GM19099 (cell line): ENCODE measurements around the gene ABCC3.

Experiments
- POLR2A ChIP-seq: IDR thresholded peaks from 3 replicates; pipeline ENCODE4 v1.6.1; 2011; ENCODE audit warnings: low read depth; ENCODE audit not compliant: insufficient read length; ENCODE audit errors: extremely low read depth

The ABCC3 gene, protein sequence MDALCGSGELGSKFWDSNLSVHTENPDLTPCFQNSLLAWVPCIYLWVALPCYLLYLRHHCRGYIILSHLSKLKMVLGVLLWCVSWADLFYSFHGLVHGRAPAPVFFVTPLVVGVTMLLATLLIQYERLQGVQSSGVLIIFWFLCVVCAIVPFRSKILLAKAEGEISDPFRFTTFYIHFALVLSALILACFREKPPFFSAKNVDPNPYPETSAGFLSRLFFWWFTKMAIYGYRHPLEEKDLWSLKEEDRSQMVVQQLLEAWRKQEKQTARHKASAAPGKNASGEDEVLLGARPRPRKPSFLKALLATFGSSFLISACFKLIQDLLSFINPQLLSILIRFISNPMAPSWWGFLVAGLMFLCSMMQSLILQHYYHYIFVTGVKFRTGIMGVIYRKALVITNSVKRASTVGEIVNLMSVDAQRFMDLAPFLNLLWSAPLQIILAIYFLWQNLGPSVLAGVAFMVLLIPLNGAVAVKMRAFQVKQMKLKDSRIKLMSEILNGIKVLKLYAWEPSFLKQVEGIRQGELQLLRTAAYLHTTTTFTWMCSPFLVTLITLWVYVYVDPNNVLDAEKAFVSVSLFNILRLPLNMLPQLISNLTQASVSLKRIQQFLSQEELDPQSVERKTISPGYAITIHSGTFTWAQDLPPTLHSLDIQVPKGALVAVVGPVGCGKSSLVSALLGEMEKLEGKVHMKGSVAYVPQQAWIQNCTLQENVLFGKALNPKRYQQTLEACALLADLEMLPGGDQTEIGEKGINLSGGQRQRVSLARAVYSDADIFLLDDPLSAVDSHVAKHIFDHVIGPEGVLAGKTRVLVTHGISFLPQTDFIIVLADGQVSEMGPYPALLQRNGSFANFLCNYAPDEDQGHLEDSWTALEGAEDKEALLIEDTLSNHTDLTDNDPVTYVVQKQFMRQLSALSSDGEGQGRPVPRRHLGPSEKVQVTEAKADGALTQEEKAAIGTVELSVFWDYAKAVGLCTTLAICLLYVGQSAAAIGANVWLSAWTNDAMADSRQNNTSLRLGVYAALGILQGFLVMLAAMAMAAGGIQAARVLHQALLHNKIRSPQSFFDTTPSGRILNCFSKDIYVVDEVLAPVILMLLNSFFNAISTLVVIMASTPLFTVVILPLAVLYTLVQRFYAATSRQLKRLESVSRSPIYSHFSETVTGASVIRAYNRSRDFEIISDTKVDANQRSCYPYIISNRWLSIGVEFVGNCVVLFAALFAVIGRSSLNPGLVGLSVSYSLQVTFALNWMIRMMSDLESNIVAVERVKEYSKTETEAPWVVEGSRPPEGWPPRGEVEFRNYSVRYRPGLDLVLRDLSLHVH (N-terminal part only)

DNA sequence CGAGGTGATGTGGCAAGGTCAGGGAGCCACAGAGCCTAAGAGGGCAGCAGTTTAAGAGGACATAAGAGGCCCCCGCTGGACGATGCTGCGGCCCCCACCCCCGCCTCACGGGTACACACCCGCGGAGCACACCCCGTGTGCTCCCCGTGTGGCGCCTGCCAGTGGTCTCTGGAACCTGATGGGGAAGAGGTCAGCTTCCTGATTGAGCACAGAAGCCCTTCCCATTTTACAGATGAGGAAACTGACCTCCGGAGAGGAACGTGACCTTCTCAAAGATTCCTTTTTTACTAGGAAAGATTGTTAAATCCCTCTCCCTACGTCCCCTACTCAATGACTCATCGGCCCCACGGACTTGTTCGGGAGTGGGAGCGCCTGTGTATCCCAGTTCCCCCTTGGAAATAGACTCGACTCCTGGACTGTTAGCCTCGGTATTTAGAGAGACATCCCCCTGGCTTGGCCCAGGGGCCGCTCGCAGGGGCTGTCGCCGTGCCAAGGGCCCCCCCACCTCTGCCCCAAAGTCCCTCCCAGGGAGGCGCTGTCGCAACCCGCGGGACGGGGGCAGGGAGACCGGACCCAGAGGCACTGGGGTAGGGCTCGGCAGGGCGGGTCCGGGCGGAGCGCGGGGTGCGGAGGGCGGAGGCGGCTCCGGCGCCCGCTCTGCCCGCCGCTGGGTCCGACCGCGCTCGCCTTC, at the start of gene ABCC3:
Gene ABCC3 (plus strand): TSS at position 658 of the 691 bp plus-strand sequence. CDS start 56 bp downstream, outside the sequence.
- TF ChIP-seq POLR2A = no peak

DNA sequence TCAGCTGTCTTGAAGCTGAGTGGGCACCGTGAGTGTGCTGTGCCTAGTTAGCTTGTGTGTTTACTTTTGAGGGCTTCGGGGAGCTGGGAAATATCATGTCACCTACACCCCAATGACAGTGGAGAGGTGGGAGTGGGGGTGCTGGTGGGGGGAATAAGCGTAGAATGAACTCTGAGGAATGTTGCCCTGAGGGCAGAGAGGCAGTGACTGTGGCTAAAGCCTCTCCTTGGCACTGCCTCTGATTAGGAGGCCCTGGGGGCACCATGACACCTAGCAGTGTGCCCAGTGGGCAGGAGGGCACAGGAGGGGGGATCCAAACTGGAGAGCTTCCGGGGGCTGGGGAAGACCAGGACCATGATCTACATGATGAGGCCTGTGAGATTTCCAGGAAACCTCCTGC, 49.3 kb upstream of the ABCC3 start:
- TF ChIP-seq POLR2A = no peak

DNA sequence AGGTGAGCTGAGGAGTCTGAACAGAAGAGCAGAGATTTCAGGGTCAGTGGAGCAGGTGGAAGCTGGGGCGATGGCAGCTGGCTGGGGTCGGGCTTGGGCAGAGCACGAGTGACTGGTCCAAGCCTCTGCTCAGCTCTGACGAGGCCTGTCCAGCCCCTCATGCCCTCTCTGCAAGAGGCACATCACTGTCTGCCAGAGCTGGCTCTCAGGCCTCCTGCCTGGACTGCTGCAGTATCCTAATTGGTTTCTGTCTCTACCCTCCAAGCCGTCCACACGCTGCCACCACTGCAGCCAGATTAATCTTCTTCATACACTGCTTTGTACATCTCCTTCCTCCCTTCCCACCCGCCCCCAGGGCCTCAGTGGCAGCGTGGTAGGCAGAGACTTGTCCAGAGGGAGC, 48.8 kb upstream of the ABCC3 start:
- TF ChIP-seq POLR2A = no peak

DNA sequence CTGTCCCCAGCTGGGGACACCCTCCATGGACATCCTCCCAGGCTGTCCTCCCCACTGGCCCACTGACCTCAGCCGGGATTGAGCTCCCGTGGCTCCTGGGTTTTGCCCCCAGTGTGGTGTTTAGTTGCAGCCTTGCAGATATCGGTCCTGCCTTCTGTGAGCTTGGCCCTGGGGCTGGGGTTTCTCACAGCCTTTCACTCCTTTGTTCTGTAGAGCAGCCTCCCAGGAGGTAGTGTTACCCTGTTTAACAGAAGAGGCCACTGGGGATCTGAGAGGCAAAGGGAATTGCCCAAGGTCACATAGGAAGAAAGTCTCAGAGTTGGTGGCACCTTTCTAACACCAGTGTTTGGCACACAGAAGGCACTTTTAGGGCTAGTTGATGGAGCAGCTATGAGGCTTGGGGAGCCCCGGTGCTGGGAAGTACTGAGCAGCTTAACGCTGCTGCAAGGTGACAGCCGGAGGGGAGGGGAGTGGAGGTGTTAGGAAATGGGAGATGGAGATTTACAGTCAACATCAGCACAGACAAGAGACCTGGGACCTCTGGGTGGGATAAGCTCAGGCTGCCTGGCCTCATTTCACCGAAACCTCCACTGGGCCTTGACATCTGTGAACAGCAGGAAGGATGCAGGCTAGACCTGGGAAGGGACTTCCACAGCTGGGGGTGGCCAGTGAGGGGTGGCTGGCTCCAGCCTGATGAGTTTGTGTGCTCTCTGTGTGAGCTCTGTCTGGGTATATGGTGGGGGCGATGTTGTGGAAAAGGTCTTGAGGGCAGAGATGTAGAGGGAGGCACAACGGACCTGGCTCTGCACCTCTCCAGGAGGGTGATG, 48.0 kb upstream of the ABCC3 start:
- no peak for TF ChIP-seq POLR2A

- no peak for TF ChIP-seq POLR2A
These were observed 47.1 kb upstream of the ABCC3 start for GRCh38 chr17:50587571-50587970.

GRCh38 chr17:50588391-50589049, 46.2 kb upstream of the ABCC3 start:
- no peak for TF ChIP-seq POLR2A

DNA sequence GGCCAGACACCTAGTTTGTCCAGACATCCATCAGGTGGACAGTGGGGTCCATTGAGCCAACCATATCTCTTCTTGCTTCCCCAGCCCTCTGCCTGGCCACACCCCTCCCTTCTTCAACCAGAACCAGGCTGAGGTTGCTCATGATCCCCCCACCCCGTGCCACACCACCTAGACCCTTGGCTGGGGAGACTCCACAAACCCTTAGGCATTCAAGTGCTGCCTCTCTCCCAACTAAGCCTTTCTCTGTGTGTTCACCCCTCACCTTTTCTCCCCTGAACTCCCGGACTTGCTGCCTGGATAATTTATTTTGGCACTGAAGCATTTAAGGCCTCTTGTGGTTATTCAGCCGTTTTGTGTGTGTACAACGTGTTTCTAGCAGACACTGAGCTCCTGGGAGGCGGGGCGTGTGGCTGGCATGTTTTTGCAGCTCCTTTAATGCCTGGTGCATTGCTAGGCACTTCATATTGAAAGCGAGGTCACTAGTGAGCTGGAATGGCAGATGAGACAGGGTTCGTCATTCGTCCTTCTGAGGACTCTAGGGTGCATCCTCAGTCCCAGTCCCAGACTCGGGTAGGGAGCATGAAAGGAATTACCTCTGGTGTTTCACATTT, 45.5 kb upstream of the ABCC3 start:
- no peak for TF ChIP-seq POLR2A

DNA sequence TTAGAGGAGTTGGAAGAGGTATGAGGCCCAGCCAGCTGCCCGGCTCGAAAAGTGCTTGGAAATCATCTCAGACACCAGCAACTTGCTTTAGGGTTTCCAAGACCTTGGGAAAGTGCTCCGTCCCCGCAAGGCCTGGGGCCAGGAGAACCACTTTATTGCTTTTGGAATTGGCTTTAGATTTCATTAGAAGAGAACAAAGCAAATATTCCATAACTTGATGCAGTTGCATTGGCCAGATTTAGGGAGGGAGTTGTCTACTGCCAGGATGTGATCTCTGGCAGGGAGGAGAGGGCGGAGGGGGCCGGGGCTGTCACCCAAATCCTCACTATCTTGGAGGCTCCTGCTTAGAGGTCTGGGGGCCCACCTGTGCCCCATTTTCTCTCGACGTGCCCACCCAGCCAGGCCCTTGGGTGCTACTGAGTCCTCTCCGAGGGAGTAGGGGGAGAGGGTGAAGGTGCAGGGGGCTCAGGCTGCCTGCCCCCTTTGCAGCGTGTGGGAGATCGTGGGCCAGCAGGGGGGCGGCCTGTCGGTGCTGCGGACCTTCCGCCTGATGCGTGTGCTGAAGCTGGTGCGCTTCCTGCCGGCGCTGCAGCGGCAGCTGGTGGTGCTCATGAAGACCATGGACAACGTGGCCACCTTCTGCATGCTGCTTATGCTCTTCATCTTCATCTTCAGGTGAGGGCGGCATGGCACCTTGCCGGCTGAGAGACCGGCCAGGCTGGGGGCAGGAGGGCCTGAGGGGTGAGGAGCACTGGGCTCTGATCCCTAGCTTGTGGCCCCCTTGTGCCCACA, 43.5 kb upstream of the ABCC3 start:
- no peak for TF ChIP-seq POLR2A

DNA sequence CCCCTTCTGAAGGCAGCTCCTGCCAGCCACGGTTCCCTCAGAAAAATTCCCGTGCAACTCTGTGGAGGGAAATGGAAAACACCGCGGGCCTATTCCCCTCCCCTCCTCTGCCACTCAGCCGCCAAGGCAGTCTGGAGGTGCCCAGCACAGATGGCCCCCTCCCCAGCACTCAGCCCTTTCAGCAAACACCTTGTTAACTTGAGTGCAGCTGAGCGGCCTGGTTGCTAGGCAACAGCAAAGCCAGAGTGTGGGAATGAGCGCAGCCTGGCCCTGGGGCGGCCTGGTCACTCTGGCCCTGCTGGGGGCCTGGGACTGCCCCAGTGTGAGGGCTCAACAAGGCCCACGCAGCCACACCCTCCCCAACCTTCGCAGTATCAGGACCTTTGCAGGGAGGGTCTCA, 41.4 kb upstream of the ABCC3 start:
- no peak for TF ChIP-seq POLR2A

DNA sequence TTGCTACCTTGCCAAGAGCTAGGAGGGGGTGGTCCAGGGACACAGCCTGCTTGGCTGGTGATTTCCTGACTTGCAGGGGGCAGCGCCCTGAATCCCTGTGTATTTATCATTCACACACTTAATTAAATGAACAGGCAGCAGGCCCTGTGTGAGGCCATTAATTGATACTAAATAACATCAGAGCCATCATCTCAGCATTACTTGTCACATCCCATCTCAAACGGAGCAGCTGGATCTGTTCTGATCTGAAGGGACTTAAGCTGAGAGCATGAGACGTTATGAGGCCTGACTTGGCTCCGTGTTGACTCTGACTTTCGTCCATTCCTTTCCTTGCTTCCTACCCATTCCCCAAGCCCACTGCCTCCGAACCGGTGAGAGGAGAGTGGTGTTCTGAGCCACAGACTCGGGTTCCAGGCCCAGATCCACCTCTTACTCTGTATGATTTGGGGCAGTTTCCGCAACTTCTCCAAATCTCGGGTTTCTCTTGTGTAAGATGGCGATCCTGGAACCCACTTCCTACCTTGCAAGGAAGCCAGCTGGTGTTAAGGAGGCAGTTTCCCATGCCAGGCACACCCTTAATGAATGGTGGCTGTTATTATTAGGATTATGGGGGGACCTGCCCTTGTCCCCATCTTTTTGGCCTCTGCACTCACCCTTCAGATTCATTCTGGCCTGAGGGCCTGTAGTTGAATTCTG, 40.4 kb upstream of the ABCC3 start:
- no peak for TF ChIP-seq POLR2A

DNA sequence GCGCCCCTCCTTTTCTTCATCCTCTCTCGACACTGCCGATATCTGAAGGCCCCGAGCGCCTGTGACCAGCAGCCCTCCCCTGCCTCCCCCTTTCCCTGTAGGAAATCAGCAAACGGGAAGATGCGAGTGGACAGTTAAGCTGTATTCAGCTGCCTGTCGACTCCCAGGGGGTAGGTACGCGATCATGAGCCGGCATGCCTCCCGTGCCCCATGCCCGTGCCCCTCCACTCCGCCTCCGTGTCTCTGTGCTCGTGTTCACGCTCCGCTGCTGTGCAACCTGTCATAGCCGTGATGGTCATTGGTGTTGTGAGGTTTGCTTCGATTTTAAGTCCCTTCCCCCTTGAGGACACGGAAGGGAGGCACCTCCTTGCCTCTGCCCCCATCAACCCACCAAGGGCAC, 39.8 kb upstream of the ABCC3 start:
- TF ChIP-seq POLR2A = no peak
